ENCODE data around the gene CRIM1. TPM values are rescaled to one million over a fixed set of nuclear protein-coding genes. Genes with fewer than 3 reads are reported as not detected.

Gene CRIM1
- total RNA-seq, 1 donor from 2014 or later: 103 TPM

DNA sequence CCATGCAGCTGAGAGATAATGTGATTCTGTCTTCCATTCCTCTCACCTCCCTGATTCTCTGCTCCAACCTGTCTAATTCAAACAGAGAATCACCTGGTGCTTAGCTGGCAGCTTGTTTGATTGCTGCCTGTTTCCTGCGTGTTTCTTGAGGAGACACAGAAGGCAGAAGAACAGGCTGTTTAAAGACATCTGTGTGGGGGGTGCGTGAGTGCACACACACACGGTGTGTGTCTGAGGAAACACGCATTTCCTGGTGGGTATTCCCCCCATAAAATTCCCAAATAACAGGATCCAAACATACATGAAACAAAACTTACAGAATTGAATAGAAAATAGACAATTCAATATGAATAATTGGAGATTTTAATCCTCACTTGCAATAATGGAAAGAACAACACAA, 29.3 kb upstream of the CRIM1 start:
- H3K36me3 ChIP-seq (ENCODE audit: control insufficient read depth, insufficient read depth, low read length): no peaks in the 10 kb centered on the region
- no peaks in the 10 kb centered on the region for H3K27me3 ChIP-seq (ENCODE audit: control insufficient read depth, insufficient read depth, low read length)
- TF ChIP-seq, protein P1, sequence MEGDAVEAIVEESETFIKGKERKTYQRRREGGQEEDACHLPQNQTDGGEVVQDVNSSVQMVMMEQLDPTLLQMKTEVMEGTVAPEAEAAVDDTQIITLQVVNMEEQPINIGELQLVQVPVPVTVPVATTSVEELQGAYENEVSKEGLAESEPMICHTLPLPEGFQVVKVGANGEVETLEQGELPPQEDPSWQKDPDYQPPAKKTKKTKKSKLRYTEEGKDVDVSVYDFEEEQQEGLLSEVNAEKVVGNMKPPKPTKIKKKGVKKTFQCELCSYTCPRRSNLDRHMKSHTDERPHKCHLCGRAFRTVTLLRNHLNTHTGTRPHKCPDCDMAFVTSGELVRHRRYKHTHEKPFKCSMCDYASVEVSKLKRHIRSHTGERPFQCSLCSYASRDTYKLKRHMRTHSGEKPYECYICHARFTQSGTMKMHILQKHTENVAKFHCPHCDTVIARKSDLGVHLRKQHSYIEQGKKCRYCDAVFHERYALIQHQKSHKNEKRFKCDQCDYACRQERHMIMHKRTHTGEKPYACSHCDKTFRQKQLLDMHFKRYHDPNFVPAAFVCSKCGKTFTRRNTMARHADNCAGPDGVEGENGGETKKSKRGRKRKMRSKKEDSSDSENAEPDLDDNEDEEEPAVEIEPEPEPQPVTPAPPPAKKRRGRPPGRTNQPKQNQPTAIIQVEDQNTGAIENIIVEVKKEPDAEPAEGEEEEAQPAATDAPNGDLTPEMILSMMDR (IDR thresholded peaks at IDR 0.05; ENCODE audit: insufficient read depth, low read length, poor library complexity, severe bottlenecking): no peak
- DNase-seq (ENCODE audit: low read depth): no peak
- H3K4me3 ChIP-seq (ENCODE audit: low read depth, low read length): no peak overlapping the region

DNA sequence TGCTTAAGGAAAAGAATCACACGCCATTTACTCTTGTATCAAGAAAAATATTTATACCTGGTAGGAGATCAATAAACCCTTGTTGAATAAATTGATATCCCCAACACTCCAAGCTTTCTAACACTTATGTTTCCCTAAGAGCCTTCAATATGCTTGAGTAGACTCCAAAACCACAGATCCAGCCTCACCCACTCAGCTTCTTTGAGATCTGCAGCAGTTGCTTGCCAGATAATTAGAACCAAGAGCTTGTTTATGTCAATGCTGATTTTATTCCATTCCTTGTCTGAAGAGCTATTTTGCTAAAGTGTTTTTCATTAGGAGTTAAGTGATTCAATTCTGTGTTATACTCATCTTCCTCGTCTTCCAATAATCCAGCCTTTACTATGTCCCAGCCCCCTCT, 26.3 kb upstream of the CRIM1 start:
- Histone ChIP-seq H3K36me3 (ENCODE audit: control insufficient read depth, insufficient read depth, low read length) (no peaks in the 10 kb centered on the region), H3K4me3 (ENCODE audit: low read depth, low read length) (no peak overlapping the region), H3K27me3 (ENCODE audit: control insufficient read depth, insufficient read depth, low read length) (no peaks in the 10 kb centered on the region)
- DNase-seq (ENCODE audit: low read depth): no peak
- TF ChIP-seq, protein P1 (IDR thresholded peaks at IDR 0.05; ENCODE audit: insufficient read depth, low read length, poor library complexity, severe bottlenecking): no peak

DNA sequence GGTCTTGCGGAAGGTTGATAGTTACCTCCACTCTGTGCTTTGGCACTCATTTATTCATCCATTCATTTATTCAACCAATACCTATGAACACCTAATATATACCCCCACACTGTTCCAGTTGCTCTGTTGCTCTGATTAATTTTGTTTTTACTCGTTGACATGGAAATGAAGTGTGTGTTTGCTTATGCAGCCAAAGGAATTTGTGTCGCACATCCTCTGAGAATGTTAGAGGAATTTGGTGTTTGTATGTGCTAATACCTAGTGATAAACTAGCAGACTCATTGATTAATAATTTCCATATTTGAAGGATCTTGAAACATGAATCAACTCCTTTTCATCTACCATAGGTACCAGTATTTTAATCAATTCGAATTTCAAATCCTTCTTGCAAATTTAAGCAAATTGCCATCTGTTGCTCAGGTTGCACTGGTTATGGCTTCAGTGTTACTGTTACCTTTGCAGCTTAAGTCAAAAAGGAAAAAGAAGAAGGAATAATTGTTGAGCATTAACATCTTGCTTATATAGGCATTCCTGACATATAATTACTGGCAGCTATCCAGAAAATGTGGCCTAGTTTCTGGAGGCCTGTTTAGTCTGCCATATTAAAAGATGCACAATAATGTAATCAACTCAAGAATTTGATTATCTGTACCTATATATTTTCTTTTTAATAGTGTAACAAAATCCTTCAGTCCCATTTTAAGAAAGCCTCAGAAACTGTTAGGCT, 25.7 kb upstream of the CRIM1 start:
- no peaks in the 10 kb centered on the region for H3K27me3 ChIP-seq (ENCODE audit: control insufficient read depth, insufficient read depth, low read length)
- H3K4me3 ChIP-seq (ENCODE audit: low read depth, low read length): no peak overlapping the region
- DNase-seq (ENCODE audit: low read depth): peak; percentile 43
- no peaks in the 10 kb centered on the region for H3K36me3 ChIP-seq (ENCODE audit: control insufficient read depth, insufficient read depth, low read length)
- TF ChIP-seq, protein P1 (IDR thresholded peaks at IDR 0.05; ENCODE audit: insufficient read depth, low read length, poor library complexity, severe bottlenecking): no peak

DNA sequence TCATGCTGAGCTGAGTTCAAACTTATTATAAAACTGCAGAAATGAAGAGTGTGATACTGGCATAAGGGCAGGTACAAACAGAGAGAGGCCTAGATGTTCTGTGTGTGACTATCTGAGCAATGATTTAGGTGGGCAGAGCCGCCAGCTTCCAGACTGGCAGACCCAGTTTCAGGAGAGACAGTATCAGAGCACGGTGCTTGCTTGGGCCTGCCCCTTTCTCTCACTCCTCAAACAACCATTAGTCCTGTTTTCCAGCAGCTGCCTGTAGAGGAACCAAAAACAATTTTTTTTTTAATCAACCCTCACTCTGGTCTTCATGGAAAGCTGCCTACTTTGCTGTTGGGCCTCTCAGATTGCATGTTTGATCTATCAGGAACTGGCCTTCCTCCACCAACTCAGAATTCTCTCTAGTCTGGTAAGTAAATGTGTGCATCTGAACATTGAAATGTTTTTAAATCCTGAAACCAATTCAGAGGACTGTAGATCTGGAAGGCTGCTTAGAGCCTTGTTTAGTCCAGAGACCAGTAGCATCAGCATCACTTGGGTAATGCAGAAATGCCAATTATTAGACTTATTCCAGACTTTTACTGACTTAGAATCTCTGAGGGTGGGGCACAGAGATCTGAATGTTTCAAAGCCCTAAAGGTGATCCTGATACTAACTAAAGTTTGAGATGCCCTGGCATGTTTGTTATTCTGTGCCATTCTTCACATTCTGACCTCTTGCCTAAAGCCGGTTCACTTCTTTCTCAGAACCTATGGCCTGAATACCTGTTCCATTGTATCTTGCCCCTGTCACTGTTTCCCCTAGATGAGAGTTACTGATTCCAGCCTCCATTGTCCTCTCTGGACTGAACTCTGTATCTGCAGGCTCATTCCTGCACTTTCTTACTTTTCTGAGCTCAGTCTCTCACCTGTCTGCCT, 24.8 kb upstream of the CRIM1 start:
- Histone ChIP-seq H3K27me3 (ENCODE audit: control insufficient read depth, insufficient read depth, low read length) (no peaks in the 10 kb centered on the region), H3K4me3 (ENCODE audit: low read depth, low read length) (no peak overlapping the region), H3K36me3 (ENCODE audit: control insufficient read depth, insufficient read depth, low read length) (no peaks in the 10 kb centered on the region)
- DNase-seq (ENCODE audit: low read depth): no peak
- TF ChIP-seq, protein P1 (IDR thresholded peaks at IDR 0.05; ENCODE audit: insufficient read depth, low read length, poor library complexity, severe bottlenecking): no peak

DNA sequence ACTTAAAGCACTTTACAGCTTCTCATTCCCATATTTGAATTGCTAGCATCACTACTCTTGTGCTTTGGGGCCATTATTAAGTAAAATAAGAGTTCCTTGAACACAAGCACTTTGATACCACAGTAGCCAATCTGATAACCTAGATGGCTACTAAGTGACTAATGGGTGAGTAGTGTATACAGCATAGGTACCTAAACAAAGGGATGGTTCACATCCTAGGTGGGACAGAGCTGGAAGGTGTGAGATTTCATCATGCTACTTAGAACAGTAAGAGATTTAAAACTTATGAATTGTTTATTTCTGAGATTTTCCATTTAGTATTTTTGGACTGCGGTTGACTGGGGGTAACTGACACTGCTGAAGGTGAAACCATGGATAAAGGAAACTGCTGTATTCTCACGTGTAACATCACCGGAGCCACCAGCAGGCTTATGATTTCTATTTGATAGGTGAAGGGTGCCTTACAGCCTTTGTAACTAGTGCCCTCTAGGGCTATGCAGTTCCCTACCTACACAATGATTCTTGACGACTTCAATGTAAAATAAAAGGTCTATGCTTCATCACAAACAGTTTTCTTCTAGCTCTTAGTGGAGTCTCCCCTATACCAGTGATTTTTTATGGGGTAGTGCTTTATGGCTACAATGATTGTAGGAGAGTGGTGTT, 22.1 kb upstream of the CRIM1 start:
- Histone ChIP-seq H3K27me3 (ENCODE audit: control insufficient read depth, insufficient read depth, low read length) (no peaks in the 10 kb centered on the region), H3K4me3 (ENCODE audit: low read depth, low read length) (no peak overlapping the region), H3K36me3 (ENCODE audit: control insufficient read depth, insufficient read depth, low read length) (no peaks in the 10 kb centered on the region)
- no peak for DNase-seq (ENCODE audit: low read depth)
- TF ChIP-seq, protein P1 (IDR thresholded peaks at IDR 0.05; ENCODE audit: insufficient read depth, low read length, poor library complexity, severe bottlenecking): no peak
